GM21717 (cell line): ENCODE data around the gene PCDHGA2.
"Not testable (repeated sequence)": the region's sequence is repeated elsewhere in the genome, so short reads cannot be mapped to it uniquely, and the experiment has no call there.

Experiments
- ATAC-seq: cut with Tn5 transposase; IDR thresholded peaks from one replicate; pipeline ENCODE4 v1.9.1; 2021; ENCODE audit warnings: mild to moderate bottlenecking, moderate library complexity; ENCODE audit not compliant: unreplicated experiment

Gene PCDHGA2

DNA sequence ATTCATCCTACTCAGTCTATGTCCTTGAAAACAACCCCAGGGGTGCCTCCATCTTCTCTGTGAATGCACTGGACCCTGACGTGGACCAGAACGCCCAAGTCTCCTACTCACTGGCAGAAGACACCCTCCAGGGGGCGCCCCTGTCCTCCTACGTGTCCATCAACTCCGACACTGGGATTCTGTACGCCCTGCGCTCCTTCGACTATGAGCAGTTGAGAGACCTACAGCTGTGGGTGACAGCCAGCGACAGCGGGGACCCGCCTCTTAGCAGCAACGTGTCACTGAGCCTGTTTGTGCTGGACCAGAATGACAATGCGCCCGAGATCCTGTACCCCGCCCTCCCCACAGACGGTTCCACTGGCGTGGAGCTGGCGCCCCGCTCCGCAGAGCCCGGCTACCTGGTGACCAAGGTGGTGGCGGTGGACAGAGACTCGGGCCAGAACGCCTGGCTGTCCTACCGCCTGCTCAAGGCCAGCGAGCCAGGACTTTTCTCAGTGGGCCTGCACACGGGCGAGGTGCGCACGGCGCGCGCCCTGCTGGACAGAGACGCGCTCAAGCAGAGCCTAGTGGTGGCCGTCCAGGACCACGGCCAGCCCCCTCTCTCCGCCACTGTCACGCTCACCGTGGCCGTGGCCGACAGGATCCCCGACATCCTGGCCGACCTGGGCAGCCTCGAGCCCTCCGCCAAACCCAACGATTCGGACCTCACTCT is 37.0 kb downstream of the PCDHGA2 start:
- not testable (repeated sequence) for ATAC-seq

- no peak for ATAC-seq
These were observed 44.1 kb downstream of the PCDHGA2 start, which contains the start of gene PCDHGA7 for GRCh38 chr5:141382469-141383294. Gene PCDHGA7 (plus strand): TSS chr5:141382742. CDS start chr5:141382900, 158 bp downstream.

GRCh38 chr5:141383345-141383744 is 44.8 kb downstream of the PCDHGA2 start:
- ATAC-seq = no peak

DNA sequence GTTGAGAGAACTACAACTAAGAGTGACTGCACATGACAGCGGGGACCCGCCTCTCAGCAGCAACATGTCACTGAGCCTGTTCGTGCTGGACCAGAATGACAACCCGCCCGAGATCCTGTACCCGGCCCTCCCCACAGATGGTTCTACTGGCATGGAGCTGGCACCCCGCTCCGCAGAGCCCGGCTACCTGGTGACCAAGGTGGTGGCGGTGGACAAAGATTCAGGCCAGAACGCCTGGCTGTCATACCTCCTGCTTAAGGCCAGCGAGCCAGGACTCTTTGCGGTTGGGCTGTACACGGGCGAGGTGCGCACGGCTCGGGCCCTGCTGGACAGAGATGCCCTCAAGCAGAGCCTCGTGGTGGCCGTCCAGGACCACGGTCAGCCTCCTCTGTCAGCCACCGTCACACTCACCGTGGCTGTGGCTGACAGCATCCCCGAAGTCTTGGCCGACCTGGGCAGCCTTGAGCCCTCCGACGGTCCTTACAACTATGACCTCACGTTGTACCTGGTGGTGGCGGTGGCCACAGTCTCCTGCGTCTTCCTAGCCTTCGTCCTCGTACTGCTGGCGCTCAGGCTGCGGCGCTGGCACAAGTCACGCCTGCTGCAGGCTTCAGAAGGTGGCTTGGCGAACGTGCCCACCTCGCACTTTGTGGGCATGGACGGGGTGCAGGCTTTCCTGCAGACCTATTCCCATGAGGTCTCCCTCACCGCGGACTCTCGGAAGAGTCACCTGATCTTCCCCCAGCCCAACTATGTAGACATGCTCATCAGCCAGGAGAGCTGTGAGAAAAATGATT is 46.1 kb downstream of the PCDHGA2 start:
- no peak for ATAC-seq

- ATAC-seq = peak; percentile 91
These were observed 49.2 kb downstream of the PCDHGA2 start, which contains the start of gene PCDHGB4 for GRCh38 chr5:141387557-141388311. Gene PCDHGB4 (plus strand): TSS chr5:141387698. CDS start chr5:141387885, 187 bp downstream.

DNA sequence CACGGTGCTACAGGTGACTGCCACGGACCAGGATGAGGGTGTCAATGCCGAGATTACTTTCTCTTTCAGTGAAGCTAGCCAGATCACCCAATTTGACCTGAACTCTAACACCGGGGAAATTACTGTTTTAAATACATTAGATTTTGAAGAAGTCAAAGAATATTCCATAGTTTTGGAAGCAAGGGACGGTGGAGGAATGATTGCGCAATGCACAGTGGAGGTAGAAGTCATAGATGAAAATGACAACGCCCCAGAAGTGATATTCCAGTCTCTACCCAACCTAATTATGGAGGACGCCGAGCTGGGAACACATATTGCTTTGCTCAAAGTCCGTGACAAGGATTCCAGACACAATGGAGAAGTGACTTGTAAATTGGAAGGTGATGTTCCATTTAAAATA is 50.1 kb downstream of the PCDHGA2 start:
- no peak for ATAC-seq

DNA sequence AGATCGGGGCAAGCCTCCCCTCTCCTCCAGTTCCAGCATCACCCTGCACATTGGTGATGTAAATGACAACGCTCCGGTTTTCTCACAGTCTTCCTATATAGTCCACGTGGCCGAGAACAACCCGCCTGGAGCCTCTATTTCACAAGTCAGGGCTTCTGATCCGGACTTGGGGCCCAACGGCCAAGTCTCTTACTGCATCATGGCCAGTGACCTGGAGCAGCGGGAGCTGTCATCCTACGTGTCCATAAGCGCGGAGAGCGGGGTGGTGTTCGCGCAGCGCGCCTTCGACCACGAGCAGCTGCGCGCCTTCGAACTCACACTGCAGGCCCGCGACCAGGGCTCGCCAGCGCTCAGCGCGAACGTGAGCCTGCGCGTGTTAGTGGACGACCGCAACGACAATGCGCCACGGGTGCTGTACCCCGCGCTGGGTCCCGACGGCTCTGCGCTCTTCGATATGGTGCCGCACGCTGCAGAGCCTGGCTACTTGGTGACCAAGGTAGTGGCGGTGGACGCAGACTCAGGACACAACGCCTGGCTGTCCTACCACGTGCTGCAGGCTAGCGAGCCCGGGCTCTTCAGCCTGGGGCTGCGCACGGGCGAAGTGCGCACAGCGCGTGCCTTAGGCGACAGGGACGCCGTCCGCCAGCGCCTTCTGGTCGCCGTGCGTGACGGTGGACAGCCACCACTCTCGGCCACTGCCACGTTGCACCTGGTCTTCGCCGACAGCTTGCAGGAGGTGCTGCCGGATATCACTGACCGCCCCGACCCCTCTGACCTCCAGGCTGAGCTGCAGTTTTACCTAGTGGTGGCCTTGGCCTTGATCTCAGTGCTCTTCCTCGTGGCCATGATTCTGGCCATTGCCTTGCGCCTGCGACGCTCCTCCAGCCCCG is 50.8 kb downstream of the PCDHGA2 start:
- no peak for ATAC-seq

GRCh38 chr5:141392429-141393198 is 54.1 kb downstream of the PCDHGA2 start, which contains the start of gene PCDHGA8:
Gene PCDHGA8 (plus strand): TSS chr5:141392633. CDS start chr5:141392814, 181 bp downstream.
- ATAC-seq = no peak
